Astrocyte of the cerebellum (primary cell): Measurements from ENCODE around the gene AREL1.

Experiments used
- DNase-seq: peaks from one replicate; pipeline ENCODE4 v3.0.0-alpha.2; 2011; ENCODE audit warnings: low read depth
- H3K4me3 ChIP-seq: 2 replicates; pipeline ENCODE4 v1.5.1; 2011; ENCODE audit warnings: mild to moderate bottlenecking, low read depth, low read length, moderate library complexity
- CTCF ChIP-seq: IDR thresholded peaks from 2 replicates; pipeline ENCODE4 v1.5.1; 2012; ENCODE audit warnings: low read length, low read depth, moderate library complexity, mild to moderate bottlenecking; ENCODE audit errors: missing control alignments
- in situ Hi-C: cut with HindIII; loops from 2 replicates; pipeline ENCODE4 v1.10.0; 2017; ENCODE audit warnings: low sequenced_read_pairs

Gene AREL1

GRCh38 chr14:74720526-74720925 lies 7.6 kb upstream of the AREL1 start:
- TF ChIP-seq CTCF, result no peak
- no peak overlapping the region for H3K4me3 ChIP-seq
- in situ Hi-C loops, result no loop called here
- no peak for DNase-seq

- peak overlapping the region; percentile 97 for H3K4me3 ChIP-seq
- in situ Hi-C loops, result no loop called here
- DNase-seq, result no peak
- no peak for TF ChIP-seq CTCF
Measured at GRCh38 chr14:74713395-74713735, 485 bp upstream of the AREL1 start.

GRCh38 chr14:74711651-74712050 lies 1.2 kb downstream of the AREL1 start:
- H3K4me3 ChIP-seq, result peak overlapping the region; percentile 97
- no peak for TF ChIP-seq CTCF
- no peak for DNase-seq
- in situ Hi-C loops, result no loop called here

- no peak for TF ChIP-seq CTCF
- in situ Hi-C loops, result no loop called here
- no peak overlapping the region for H3K4me3 ChIP-seq
- no peak for DNase-seq
Measured at GRCh38 chr14:74710480-74710879, 2.4 kb downstream of the AREL1 start.

GRCh38 chr14:74705613-74706500 lies 7.0 kb downstream of the AREL1 start:
- no peak for DNase-seq
- no peak overlapping the region for H3K4me3 ChIP-seq
- TF ChIP-seq CTCF, result no peak
- in situ Hi-C loops, result no loop called here

GRCh38 chr14:74704656-74705055 lies 8.2 kb downstream of the AREL1 start:
- in situ Hi-C loops, result no loop called here
- TF ChIP-seq CTCF, result no peak
- H3K4me3 ChIP-seq, result no peak overlapping the region
- DNase-seq, result no peak
